WERI-Rb-1 (cell line): ENCODE measurements around the gene PELI3.
"Not testable (repeated sequence)": the region's sequence is repeated elsewhere in the genome, so short reads cannot be mapped to it uniquely, and the experiment has no call there.

ENCODE experiments used
- DNase-seq: peaks from one replicate; pipeline ENCODE4 v3.0.0-alpha.2; 2020
- H3K27ac ChIP-seq: fragments of 250-450 bp; sonication (Bioruptor Pico); 2 replicates; pipeline ENCODE4 v1.5.1; 2020; ENCODE audit warnings: mild to moderate bottlenecking, moderate library complexity
- H3K27me3 ChIP-seq: fragments of 250-450 bp; sonication (Bioruptor Pico); 2 replicates; pipeline ENCODE4 v1.5.1; 2021; ENCODE audit warnings: mild to moderate bottlenecking, low read depth, moderate library complexity; ENCODE audit not compliant: insufficient read depth, severe bottlenecking
- H3K36me3 ChIP-seq: fragments of 250-450 bp; sonication (Bioruptor Pico); 2 replicates; pipeline ENCODE4 v1.5.1; 2020; ENCODE audit warnings: mild to moderate bottlenecking, moderate library complexity
- H3K4me3 ChIP-seq: 2 replicates; pipeline ENCODE4 v1.5.1; 2011; ENCODE audit warnings: low read depth, mild to moderate bottlenecking, control low read depth, low read length
- H3K9me3 ChIP-seq: fragments of 250-450 bp; sonication (Bioruptor Pico); 2 replicates; pipeline ENCODE4 v1.5.1; 2021; ENCODE audit warnings: mild to moderate bottlenecking, moderate library complexity; ENCODE audit not compliant: severe bottlenecking
- TF ChIP-seq, protein P1 (sequence below): IDR thresholded peaks from 2 replicates; pipeline ENCODE4 v1.5.1; 2011; ENCODE audit warnings: low read depth, mild to moderate bottlenecking, control low read depth, inconsistent platforms, low read length

PELI3 gene

DNA sequence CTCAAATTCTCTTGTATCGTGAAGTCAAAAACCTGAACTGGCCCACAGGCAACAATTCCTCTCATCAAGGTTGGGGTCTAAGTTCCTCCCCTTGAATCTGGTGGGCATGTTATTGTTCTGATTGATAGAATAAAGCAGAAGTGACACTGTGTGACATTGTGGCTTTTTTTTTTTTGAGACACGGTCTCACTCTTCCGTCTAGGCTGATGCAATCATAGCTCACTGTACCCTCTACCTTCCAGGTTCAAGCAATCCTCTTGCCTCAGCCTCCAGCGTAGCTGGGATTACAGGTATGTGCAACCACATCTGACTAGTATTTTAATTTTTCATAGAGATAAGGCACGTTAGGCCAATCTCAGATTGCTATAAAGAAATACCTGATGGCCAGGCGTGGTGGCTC is 8.9 kb upstream of the PELI3 start:
- Histone ChIP-seq H3K27ac (no peak overlapping the region), H3K4me3 (no peak overlapping the region), H3K27me3 (no peaks in the 10 kb centered on the region), H3K9me3 (no peaks in the 10 kb centered on the region), H3K36me3 (no peaks in the 10 kb centered on the region)
- TF ChIP-seq, protein P1, sequence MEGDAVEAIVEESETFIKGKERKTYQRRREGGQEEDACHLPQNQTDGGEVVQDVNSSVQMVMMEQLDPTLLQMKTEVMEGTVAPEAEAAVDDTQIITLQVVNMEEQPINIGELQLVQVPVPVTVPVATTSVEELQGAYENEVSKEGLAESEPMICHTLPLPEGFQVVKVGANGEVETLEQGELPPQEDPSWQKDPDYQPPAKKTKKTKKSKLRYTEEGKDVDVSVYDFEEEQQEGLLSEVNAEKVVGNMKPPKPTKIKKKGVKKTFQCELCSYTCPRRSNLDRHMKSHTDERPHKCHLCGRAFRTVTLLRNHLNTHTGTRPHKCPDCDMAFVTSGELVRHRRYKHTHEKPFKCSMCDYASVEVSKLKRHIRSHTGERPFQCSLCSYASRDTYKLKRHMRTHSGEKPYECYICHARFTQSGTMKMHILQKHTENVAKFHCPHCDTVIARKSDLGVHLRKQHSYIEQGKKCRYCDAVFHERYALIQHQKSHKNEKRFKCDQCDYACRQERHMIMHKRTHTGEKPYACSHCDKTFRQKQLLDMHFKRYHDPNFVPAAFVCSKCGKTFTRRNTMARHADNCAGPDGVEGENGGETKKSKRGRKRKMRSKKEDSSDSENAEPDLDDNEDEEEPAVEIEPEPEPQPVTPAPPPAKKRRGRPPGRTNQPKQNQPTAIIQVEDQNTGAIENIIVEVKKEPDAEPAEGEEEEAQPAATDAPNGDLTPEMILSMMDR: no peak
- DNase-seq: no peak

DNA sequence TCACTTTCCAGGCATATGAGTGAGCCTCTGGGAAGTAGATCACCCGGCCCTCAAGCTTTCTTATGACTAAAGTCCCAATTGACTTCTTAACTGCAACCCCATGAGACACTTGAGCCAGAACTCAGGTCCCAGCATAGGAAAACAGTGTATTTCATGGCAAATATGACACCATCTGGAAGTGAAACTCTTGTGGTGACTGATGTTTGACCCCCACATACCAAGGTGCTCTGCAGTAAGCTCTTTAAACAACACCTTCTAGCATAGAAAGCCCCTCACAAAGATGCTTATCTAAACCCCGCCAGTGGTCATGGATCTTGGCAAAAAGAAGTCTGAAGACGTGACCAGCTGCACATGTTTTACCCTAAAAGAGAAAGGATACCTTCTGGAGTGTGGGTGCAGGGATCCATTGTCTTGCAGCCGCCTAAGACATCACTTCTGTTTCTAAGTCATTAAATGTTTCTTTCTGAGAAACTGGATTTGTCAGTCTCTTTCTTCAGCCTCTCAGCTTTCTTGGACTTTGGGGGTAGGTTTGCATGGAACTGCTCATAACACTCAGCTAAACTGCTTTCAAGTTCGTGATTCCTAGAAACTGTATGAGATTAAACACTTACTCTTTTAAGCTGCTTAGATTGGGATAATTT is 7.4 kb upstream of the PELI3 start:
- Histone ChIP-seq H3K36me3 (no peaks in the 10 kb centered on the region), H3K27ac (no peak overlapping the region), H3K27me3 (no peaks in the 10 kb centered on the region), H3K4me3 (no peak overlapping the region), H3K9me3 (no peaks in the 10 kb centered on the region)
- TF ChIP-seq, protein P1: no peak
- DNase-seq: no peak

DNA sequence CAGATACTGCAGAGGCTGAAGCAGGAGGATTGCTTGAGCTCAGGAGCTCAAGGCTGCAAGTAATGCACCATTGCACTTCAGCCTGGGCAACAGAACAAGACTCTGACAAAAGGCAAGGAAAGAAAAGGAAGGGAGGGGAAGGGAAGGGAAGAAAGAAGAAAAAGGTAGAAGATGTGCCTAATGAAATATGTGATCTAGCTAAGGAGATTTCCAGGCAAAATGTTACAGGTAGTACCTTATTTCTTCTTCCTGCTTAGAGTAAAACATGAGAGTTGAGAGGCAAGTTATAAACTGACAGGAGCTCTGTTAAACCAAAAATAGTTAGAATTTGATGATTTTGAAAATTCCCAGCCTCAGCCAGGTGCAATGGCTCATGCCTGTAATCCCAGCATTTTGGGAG is 4.7 kb upstream of the PELI3 start:
- no peaks in the 10 kb centered on the region for H3K27me3 ChIP-seq
- DNase-seq: no peak
- no peaks in the 10 kb centered on the region for H3K9me3 ChIP-seq
- H3K36me3 ChIP-seq: no peaks in the 10 kb centered on the region
- TF ChIP-seq, protein P1: no peak
- H3K27ac ChIP-seq: no peak overlapping the region
- H3K4me3 ChIP-seq: no peak overlapping the region

DNA sequence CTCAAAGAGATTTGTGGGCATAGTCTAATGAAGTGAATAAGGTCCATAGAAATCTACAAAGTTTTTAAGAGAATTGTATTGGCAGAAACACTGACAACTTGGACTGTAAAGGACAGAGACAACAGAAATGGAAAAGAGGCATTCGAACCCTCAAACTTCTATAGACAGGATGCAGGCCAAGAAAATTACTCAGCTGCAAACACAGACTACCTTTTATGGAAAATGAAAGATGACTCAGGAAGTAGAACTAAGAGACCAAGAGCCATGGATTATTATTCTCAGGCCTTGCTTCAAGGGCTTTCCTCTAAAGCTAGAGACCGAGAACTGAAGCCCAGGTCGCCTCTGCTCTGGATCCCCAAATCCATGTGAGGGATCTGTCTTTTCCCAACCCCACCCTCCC is 3.8 kb upstream of the PELI3 start:
- no peak overlapping the region for H3K27ac ChIP-seq
- H3K4me3 ChIP-seq: no peak overlapping the region

DNA sequence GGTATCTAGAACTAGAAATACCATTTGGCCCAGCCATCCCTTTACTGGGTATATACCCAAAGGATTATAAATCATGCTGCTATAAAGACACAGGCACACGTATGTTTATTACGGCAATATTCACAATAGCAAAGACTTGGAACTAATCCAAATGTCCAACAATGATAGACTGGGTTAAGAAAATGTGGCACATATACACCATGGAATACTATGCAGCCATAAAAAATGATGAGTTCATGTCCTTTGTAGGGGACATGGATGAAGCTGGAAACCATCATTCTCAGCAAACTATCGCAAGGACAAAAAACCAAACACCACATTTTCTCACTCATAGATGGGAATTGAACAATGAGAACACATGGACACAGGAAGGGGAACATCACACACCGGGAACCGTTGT is 2.6 kb upstream of the PELI3 start:
- not testable (repeated sequence) for H3K36me3 ChIP-seq, H3K27ac ChIP-seq, DNase-seq, H3K4me3 ChIP-seq, H3K27me3 ChIP-seq, H3K9me3 ChIP-seq

More for the DNA sequence above, 3.8 kb upstream of the PELI3 start:
- no peaks in the 10 kb centered on the region for H3K36me3 ChIP-seq
- TF ChIP-seq, protein P1: no peak
- H3K27me3 ChIP-seq: no peaks in the 10 kb centered on the region
- H3K9me3 ChIP-seq: no peaks in the 10 kb centered on the region
- DNase-seq: no peak

DNA sequence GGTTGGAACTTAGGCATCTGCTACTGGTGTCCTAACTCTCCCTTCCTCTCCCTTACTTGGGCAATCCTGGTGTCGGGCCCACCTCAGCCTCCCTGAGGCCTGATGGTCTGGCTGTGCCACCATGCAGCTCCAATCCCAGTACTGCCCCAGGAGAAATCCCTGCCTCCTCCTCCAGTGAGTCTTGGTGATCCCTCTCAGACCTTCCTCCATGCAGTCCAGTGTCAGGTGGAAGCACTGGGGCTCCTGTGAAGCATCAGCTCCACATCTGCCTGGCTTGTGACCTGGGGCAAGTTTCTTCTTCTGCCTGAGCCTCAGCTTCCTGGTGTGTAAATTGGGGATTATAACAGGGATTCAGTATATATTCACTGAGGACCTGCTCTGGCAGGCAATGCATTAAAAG is 1.8 kb upstream of the PELI3 start:
- H3K36me3 ChIP-seq: peaks cover 12% of the 10 kb centered on the region
- no peak overlapping the region for H3K4me3 ChIP-seq
- TF ChIP-seq, protein P1: no peak

More for the DNA sequence above, 1.8 kb upstream of the PELI3 start:
- Histone ChIP-seq H3K27ac (no peak overlapping the region), H3K9me3 (no peaks in the 10 kb centered on the region), H3K27me3 (no peaks in the 10 kb centered on the region)
- DNase-seq: no peak
